Caco-2 (cell line): Measurements from ENCODE around the gene RBM43. TPM values are rescaled to one million over a fixed set of nuclear protein-coding genes. Genes with fewer than 3 reads are reported as not detected.

Experiments used
- BruUV-seq: library from RNA; stranded (reverse); fragments of 400-500 nt; replicated peaks from 2 replicates; lab custom pipeline; 2021; lab: Mats Ljungman, UMichigan
- CTCF ChIA-PET: fragments of 300-600 bp; sonication (Branson Sonifier 250); formaldehyde crosslinking; loops from one replicate; lab custom pipeline; 2022; ENCODE audit warnings: antibody characterized with exemption; lab: Charles Lee
- POLR2A ChIA-PET: fragments of 300-600 bp; sonication (Branson Sonifier 250); formaldehyde crosslinking; loops from one replicate; lab custom pipeline; 2022; ENCODE audit warnings: antibody characterized with exemption; lab: Charles Lee
- DNase-seq, 2 experiments: peaks; one replicate each; pipeline versions ENCODE4 v3.0.0 to v3.0.0-alpha.2; 2020 to 2022
- H3K27me3 ChIP-seq: replicated peaks from 2 replicates; pipeline ENCODE4 v1.6.0; 2011; ENCODE audit warnings: low read length; ENCODE audit not compliant: control insufficient read depth, insufficient read depth
- H3K36me3 ChIP-seq: 2 replicates; pipeline ENCODE4 v1.5.1; 2011; ENCODE audit warnings: low read length; ENCODE audit not compliant: control insufficient read depth, insufficient read depth
- H3K4me1 ChIP-seq: fragments of 250-450 bp; sonication (Bioruptor Pico); 2 replicates; pipeline ENCODE4 v1.5.1; 2020; ENCODE audit warnings: mild to moderate bottlenecking
- H3K4me3 ChIP-seq: 2 replicates; pipeline ENCODE4 v1.5.1; 2011; ENCODE audit warnings: low read depth, mild to moderate bottlenecking, control low read depth, low read length
- H3K9me3 ChIP-seq: fragments of 250-450 bp; sonication (Bioruptor Pico); 2 replicates; pipeline ENCODE4 v1.5.1; 2020; ENCODE audit warnings: mild to moderate bottlenecking, moderate library complexity
- H3K27ac Mint-ChIP-seq: one replicate; pipeline ENCODE4 v1.8.0; 2022; ENCODE audit warnings: mixed read lengths; ENCODE audit not compliant: unreplicated experiment
- H3K27me3 Mint-ChIP-seq: one replicate; pipeline ENCODE4 v1.8.0; 2022; ENCODE audit warnings: mixed read lengths; ENCODE audit not compliant: insufficient read depth, unreplicated experiment
- H3K36me3 Mint-ChIP-seq: one replicate; pipeline ENCODE4 v1.8.0; 2022; ENCODE audit warnings: mild to moderate bottlenecking, mixed read lengths; ENCODE audit not compliant: insufficient read depth, unreplicated experiment
- H3K4me1 Mint-ChIP-seq: one replicate; pipeline ENCODE4 v1.8.0; 2022; ENCODE audit warnings: low read depth, mixed read lengths; ENCODE audit not compliant: unreplicated experiment
- H3K4me3 Mint-ChIP-seq: one replicate; pipeline ENCODE4 v1.8.0; 2022; ENCODE audit warnings: mild to moderate bottlenecking, moderate library complexity, mixed read lengths; ENCODE audit not compliant: unreplicated experiment
- H3K9me3 Mint-ChIP-seq: one replicate; pipeline ENCODE4 v1.8.0; 2022; ENCODE audit warnings: mixed read lengths; ENCODE audit not compliant: unreplicated experiment
- intact Hi-C: fragments of 100-400 bp; cut with micrococcal nuclease; formaldehyde crosslinking; loops from one replicate; pipeline ENCODE4 v1.10.0; 2022; ENCODE audit not compliant: unreplicated experiment
- total RNA-seq: library from RNA; stranded (reverse); gene quantifications from 2 replicates; pipeline ENCODE4 v1.2.3, GENCODE V29; 2022
- TF ChIP-seq, protein P1 (sequence below), 2 experiments: fragments of 200-600 bp in 1 of 2; IDR thresholded peaks; 1 replicate in 1 of 2; 2 replicates in 1 of 2; pipeline versions ENCODE4 v1.5.1 to v1.8.0; 2011 to 2022; ENCODE audit warnings: antibody characterized with exemption in 1 of 2, control low read depth in 1 of 2, inconsistent platforms in 1 of 2, low read depth in 1 of 2, low read length in 1 of 2, mild to moderate bottlenecking in 1 of 2, moderate library complexity in 1 of 2; ENCODE audit not compliant: insufficient read depth in 1 of 2, severe bottlenecking in 1 of 2, unreplicated experiment in 1 of 2

RBM43 gene
- total RNA-seq, 1 experiment from 2014 or later: 1.4 TPM

GRCh38 chr2:151292546-151292945, 30.9 kb upstream of the RBM43 start:
- H3K27me3 Mint-ChIP-seq: peaks cover under 1% of the 10 kb centered on the region
- H3K4me3 ChIP-seq: no peak overlapping the region
- H3K4me1 ChIP-seq: no peaks in the 10 kb centered on the region
- H3K27ac Mint-ChIP-seq: no peak overlapping the region
- H3K9me3 ChIP-seq: no peaks in the 10 kb centered on the region
- no peaks in the 10 kb centered on the region for H3K4me1 Mint-ChIP-seq
- no peaks in the 10 kb centered on the region for H3K9me3 Mint-ChIP-seq
- no peak overlapping the region for H3K4me3 Mint-ChIP-seq
- POLR2A ChIA-PET: no interaction called here
- no TSS peak for BruUV-seq
- TF ChIP-seq, protein P1, sequence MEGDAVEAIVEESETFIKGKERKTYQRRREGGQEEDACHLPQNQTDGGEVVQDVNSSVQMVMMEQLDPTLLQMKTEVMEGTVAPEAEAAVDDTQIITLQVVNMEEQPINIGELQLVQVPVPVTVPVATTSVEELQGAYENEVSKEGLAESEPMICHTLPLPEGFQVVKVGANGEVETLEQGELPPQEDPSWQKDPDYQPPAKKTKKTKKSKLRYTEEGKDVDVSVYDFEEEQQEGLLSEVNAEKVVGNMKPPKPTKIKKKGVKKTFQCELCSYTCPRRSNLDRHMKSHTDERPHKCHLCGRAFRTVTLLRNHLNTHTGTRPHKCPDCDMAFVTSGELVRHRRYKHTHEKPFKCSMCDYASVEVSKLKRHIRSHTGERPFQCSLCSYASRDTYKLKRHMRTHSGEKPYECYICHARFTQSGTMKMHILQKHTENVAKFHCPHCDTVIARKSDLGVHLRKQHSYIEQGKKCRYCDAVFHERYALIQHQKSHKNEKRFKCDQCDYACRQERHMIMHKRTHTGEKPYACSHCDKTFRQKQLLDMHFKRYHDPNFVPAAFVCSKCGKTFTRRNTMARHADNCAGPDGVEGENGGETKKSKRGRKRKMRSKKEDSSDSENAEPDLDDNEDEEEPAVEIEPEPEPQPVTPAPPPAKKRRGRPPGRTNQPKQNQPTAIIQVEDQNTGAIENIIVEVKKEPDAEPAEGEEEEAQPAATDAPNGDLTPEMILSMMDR (IDR thresholded peaks at IDR 0.05; ENCODE audit: insufficient read depth in 1 of 2, low read depth in 1 of 2, low read length in 1 of 2, severe bottlenecking in 1 of 2, unreplicated experiment in 1 of 2): no peak
- no peaks in the 10 kb centered on the region for H3K27me3 ChIP-seq
- CTCF ChIA-PET: no interaction called here
- intact Hi-C loops: no loop called here
- no peaks in the 10 kb centered on the region for H3K36me3 Mint-ChIP-seq
- DNase-seq: no peak
- H3K36me3 ChIP-seq: no peaks in the 10 kb centered on the region

DNA sequence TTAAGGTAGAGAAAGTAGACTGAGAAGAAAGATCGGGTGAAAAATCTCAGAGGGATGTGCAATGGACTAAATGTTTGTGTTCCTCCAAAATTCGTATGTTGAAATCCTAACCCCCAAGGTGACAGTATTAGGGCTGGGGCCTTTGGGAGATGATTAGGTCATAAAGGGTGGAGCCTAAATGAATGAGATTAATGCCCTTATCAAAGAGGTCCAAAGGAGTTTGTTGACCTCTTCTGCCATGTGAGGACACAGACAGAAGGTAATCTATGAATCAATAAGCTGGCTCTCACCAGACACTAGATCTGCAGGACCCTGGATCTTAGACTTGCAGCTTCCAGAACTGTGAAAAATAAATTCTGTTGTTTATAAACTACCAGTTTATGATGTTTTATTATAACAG, 30.5 kb upstream of the RBM43 start:
- POLR2A ChIA-PET: no interaction called here
- TF ChIP-seq, protein P1 (IDR thresholded peaks at IDR 0.05; ENCODE audit: insufficient read depth in 1 of 2, low read depth in 1 of 2, low read length in 1 of 2, severe bottlenecking in 1 of 2, unreplicated experiment in 1 of 2): no peak

GRCh38 chr2:151291224-151291623, 29.6 kb upstream of the RBM43 start:
- ChIA-PET CTCF (no interaction called here), POLR2A (no interaction called here)
- TF ChIP-seq, protein P1 (IDR thresholded peaks at IDR 0.05; ENCODE audit: insufficient read depth in 1 of 2, low read depth in 1 of 2, low read length in 1 of 2, severe bottlenecking in 1 of 2, unreplicated experiment in 1 of 2): no peak
- H3K27me3 Mint-ChIP-seq: peaks cover 4% of the 10 kb centered on the region
- no peaks in the 10 kb centered on the region for H3K4me1 ChIP-seq
- H3K4me1 Mint-ChIP-seq: no peaks in the 10 kb centered on the region
- intact Hi-C loops: no loop called here
- H3K27me3 ChIP-seq: no peaks in the 10 kb centered on the region
- BruUV-seq: no TSS peak
- H3K4me3 ChIP-seq: no peak overlapping the region
- DNase-seq: no peak
- H3K9me3 ChIP-seq: no peaks in the 10 kb centered on the region
- no peaks in the 10 kb centered on the region for H3K9me3 Mint-ChIP-seq
- no peak overlapping the region for H3K27ac Mint-ChIP-seq
- no peaks in the 10 kb centered on the region for H3K36me3 ChIP-seq
- no peaks in the 10 kb centered on the region for H3K36me3 Mint-ChIP-seq
- no peak overlapping the region for H3K4me3 Mint-ChIP-seq

More for the DNA sequence above, 30.5 kb upstream of the RBM43 start:
- Mint-ChIP-seq H3K27me3 (peaks cover 4% of the 10 kb centered on the region), H3K9me3 (no peaks in the 10 kb centered on the region), H3K36me3 (no peaks in the 10 kb centered on the region), H3K4me3 (no peak overlapping the region), H3K27ac (no peak overlapping the region), H3K4me1 (no peaks in the 10 kb centered on the region)
- CTCF ChIA-PET: no interaction called here
- no peak for DNase-seq
- no peaks in the 10 kb centered on the region for H3K9me3 ChIP-seq
- no peaks in the 10 kb centered on the region for H3K27me3 ChIP-seq
- H3K36me3 ChIP-seq: no peaks in the 10 kb centered on the region
- H3K4me1 ChIP-seq: no peaks in the 10 kb centered on the region
- H3K4me3 ChIP-seq: no peak overlapping the region
- intact Hi-C loops: no loop called here
- no TSS peak for BruUV-seq
